Esophagus squamous epithelium (tissue), 4 donors: ENCODE measurements around the gene NUFIP2.

ENCODE experiments used
- POLR2A ChIP-seq, 4 donors: fragments of 450-650 bp; IDR thresholded peaks; one replicate each; pipeline ENCODE4 v1.6.1; 2017; ENCODE audit warnings: antibody characterized with exemption in 4 of 4, mild to moderate bottlenecking in 4 of 4, moderate library complexity in 3 of 4
- TF ChIP-seq, protein P1 (sequence below), 6 experiments: fragments of 450-650 bp in 4 of 6; fragments of 200-600 bp in 2 of 6; sonication (generic) in 2 of 6; IDR thresholded peaks; one replicate each; pipeline ENCODE4 v1.5.1; 2016 to 2019; ENCODE audit warnings: antibody characterized with exemption in 6 of 6, mild to moderate bottlenecking in 4 of 6, moderate library complexity in 4 of 6

DNA sequence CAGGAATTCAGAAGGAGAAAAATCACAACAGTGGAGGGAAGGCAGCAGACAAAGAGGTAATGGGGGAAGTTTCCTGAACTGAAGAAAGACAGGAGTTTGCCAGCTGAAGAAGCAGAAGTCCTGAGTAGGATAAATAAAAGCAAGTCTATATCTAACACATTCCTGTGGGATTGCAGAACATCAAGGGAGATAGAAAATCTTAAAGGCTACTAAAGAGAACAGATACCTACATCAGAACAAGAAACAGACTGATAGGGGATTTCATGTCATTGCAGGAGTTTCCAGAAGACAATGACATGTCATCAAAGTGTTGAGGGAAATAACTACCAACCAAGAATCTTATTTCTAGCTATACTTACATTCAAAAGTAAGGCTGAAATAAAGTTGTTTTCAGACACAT lies 68.6 kb downstream of the NUFIP2 start:
- TF ChIP-seq, protein P1, sequence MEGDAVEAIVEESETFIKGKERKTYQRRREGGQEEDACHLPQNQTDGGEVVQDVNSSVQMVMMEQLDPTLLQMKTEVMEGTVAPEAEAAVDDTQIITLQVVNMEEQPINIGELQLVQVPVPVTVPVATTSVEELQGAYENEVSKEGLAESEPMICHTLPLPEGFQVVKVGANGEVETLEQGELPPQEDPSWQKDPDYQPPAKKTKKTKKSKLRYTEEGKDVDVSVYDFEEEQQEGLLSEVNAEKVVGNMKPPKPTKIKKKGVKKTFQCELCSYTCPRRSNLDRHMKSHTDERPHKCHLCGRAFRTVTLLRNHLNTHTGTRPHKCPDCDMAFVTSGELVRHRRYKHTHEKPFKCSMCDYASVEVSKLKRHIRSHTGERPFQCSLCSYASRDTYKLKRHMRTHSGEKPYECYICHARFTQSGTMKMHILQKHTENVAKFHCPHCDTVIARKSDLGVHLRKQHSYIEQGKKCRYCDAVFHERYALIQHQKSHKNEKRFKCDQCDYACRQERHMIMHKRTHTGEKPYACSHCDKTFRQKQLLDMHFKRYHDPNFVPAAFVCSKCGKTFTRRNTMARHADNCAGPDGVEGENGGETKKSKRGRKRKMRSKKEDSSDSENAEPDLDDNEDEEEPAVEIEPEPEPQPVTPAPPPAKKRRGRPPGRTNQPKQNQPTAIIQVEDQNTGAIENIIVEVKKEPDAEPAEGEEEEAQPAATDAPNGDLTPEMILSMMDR (IDR thresholded peaks at IDR 0.05): no peak
- TF ChIP-seq POLR2A (IDR thresholded peaks at IDR 0.05): no peak
